HG02938 (cell line): Measurements from ENCODE around the gene FHOD1.

Experiments used
- ATAC-seq: cut with Tn5 transposase; IDR thresholded peaks from one replicate; pipeline ENCODE4 v1.9.1; 2021; ENCODE audit warnings: mild to moderate bottlenecking, moderate library complexity; ENCODE audit not compliant: unreplicated experiment

The FHOD1 gene

DNA sequence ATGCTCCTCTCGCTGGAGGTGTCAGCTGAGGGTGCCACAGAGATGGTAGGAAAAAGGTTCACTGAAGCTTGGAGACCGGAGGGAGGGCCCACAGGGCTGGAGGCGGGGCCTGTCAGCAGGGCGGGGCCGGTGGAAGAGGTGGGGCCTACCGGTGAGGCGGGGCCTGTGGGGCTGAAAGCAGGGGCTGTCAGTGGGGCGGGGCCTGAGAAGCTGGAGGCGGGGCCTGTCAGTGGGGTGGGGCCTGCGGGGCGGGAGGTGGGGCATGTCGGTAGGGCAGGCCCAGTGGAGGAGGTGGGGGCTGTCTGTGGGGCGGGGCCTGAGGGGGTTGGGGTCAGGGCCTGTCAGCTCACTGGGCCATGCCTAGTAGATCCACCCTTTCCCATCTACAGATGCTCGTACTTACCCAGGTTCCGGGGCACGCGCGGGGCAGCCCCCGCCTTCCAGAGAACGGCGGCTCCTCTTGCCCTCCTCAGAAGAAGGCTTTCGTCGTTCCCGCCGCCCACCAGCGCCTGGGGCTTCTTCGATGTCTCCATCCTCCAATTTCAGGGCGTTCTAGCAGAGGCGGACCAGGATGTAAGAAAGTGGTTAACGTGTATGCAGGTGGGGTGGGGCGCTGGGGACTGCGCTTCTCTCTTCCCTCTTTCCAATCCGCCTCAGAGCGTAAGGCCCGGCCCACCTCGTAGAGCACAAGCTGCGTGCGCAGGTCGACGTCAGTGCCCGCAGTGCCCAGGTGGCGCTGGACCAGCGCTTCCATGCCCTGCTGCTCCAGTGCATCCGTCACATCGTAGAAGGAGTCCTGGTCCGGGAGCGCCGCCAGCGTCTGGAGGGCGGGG, 10.5 kb downstream of the FHOD1 start:
- ATAC-seq: no peak

DNA sequence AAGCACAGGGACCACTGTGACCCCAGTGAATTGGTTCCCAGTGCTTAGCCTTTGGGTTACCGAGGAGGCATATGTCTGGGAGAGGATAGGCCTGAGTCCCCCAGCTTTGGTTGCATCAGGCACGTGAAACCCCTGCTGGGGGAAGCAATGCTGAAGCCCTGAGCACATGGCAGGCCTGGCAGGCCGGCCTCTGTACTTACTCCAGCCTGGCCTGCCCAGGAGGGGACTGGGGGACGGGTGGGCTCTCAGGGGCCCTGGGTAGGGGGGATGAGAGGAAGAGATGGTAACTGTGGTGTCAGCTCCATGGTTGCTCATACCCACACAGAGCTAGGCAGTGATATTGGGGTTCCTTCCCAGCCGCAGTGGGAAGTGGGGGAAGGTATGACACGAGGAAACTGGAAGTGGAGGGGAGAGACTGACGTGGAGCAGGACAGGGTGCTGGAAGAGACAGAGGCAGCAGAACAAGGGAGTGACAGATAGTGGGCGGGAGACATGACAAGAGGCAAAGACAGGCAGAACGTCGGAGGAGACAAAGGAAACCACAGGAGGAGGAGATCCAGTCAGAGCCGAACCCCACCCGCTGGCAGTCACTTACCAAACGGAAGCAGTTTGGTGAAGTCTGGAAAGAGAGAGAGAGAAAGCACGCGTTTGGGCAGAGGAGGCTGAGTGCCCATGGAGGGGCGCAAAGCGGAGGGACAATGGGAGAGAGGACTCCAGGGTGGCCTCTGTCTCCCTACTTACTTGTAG, 11.3 kb downstream of the FHOD1 start:
- no peak for ATAC-seq

DNA sequence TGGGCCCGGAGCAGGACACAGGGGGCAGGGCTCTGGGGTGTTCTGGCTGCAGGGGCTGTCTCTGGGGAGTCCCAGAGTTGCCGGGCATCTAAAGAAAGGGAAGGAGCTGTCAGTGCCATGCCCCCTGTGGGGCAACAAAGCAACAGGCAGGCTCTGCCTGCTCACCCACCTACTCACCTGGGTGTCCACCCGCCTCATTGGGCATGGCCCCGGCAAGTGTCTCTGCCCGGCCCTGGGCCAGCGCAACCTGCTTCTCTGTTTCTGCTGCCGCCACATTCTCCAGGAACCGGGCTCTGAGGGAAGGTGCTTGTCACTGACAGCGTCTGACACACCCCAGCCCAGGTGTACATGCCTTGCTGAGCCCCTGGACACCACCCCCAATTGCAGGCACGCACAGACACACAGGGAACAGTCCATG, 13.1 kb downstream of the FHOD1 start:
- ATAC-seq: no peak

DNA sequence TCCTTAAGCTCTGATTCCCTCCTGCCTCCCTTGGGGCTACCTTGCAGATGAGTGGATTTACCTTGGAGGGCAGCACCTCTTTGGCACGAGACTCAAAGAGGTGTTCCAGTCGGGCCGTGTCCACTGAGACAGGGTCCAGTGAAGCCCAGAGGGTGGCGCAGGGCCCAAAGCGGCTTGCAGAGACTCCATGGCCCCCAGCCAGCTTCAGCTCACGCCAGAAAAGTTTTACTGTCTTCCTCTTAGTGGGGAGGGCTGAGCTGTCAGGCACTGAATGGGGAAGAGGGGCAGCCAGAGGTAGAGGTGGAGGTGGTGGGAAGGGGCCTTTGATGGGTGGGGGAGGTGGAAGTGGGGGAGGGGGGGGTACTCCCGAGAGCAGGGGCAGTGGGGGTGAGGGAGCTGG, 13.7 kb downstream of the FHOD1 start:
- no peak for ATAC-seq

DNA sequence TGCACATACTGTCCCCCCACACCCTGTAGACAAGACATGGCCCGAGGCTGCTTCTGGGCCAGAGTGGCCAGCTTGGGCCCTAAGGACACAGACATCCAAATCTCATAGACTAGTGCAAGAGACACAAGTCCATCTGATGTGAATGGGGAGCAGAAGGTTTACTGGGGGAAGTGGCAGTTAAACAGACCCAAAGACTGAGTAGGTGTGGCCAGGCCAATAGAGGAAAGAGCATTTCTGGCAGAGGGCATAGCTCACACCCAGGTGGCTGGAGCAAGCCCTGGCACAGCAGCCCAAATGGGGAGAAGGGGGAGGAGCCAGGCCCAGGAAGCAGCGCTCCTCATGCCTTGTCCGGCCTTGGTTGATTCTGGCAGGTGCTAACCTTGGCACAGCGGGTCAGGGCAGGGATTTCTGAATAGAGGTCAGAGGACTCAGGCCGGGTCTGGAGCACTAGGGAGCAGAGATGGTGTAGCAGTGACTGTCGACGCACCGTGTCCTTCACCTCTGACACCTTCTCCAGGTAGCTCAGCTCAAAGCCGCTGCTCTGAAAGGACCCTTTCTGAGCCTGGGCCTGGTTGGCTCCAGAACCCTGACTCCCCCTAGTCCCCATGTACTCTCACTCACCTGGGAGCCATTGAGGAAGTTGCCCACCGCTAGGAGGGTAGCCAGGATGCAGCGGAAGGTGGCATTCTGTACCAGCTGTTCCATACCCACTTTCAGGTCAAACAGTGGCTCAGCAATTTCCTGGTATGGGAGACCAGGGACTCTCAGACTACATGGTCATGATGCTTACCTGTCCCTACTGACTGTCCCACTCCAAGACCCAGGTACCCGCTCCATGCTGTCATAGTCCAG, 16.2 kb downstream of the FHOD1 start:
- no peak for ATAC-seq

DNA sequence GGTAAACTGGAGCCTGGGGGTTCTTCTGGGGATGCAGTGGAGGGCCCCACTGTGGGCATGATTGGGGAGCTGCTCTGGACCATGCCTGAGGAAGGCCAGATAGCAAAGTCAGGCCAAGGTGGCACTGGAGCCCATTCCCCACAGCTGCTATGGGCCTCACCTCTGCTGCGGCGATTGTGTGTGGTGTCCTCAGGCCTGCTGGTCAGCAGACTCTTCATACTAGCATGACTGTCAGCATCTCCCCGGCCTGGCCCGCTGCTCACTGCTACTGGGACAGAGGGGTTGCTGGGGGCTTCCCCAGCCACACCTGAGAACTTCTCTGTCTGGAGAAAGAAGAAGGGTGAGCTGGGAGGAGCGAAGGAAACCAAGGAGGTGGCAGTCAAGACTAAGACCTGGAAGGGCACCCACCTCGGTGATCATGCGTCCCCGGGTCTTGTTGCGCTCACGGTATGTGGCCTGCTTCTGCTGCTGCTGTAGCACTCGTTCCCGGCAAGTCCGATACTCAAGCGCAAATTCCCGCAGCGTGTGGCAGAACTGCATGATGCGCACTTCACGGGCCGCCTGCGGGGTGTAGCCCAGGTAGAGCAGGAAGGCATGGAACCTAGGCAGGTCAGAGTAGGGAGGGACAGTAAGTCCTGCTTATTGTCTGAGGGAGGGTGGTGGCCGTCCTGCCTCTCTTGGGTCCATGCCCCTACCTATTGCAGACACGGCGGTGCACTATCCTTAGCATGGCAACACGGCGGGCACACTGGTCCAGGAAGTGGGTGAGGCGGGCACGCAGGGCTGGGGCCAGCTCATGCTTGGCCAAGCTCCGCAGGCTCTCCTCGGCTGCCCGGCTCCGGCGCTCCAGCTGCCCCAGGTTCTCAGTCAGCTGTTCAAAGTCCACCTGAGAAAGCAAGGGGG, 17.1 kb downstream of the FHOD1 start:
- no peak for ATAC-seq

DNA sequence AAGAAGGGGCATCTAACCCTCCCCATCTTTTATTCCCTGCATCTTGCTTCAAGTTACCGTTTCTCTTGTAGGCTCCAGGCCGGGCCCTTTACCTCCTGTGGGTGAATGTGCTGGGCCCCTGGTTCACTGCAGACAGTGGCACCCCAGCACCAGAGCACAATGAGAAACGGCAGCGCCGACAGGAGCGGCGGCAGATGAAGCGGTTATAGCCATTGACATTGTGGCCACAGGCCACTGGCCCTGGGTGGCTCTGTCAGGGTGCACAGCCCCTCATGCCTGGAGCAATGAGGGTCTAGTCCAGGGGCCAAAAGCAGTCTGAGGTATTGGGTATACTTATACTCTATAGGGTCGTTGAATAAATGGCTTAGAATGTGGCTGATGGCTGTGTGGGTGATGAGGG, 18.4 kb downstream of the FHOD1 start:
- ATAC-seq: no peak

DNA sequence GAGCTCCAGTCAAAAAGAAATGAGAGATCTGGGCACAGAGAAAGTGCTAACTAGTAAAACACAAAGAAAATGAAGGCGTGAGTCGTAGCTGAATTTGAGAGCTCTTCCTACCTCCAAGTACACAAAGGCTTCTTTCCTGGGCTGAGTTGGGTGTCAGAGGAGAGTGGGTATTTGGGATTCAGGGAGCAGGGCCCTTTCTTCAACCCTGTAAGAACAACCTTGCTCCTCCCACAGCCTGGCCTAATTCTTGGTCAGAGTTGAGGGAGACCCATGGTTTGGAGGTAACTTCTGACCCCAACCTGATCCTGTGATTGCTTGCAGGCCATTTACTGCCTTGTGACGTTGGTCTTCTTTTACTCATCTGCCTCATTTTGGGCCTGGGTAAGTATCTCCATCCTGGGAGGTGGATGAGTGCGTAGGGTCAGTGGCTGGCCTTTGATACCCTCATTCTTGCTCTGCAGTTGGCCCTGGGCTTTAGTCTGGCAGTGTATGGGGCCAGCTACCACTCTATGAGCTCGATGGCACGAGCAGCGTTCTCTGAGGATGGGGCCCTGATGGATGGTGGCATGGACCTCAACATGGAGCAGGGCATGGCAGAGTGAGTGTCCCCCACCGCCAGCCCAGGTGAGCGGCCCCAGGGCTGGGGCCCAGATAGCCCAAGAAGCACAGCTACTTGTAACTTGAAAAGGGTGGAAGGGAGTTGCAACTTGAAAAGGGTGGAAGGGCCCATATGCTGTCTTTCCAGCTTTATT, 19.1 kb downstream of the FHOD1 start:
- no peak for ATAC-seq

DNA sequence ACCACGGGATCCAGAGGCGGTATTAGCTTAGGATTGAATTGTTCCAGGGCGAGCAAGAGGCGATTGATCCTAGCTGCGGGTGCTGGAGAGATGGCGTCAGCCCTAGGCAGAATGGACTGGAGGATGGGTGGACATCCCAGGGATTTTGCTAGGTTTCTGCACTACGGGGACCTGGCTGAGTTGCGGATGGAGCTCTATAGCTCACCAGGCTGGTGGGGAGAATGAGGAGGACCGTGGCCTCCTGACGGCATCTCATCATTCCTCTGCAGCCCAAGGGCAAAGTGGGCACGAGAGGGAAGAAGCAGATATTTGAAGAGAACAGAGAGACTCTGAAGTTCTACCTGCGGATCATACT, 19.7 kb downstream of the FHOD1 start:
- ATAC-seq: no peak

DNA sequence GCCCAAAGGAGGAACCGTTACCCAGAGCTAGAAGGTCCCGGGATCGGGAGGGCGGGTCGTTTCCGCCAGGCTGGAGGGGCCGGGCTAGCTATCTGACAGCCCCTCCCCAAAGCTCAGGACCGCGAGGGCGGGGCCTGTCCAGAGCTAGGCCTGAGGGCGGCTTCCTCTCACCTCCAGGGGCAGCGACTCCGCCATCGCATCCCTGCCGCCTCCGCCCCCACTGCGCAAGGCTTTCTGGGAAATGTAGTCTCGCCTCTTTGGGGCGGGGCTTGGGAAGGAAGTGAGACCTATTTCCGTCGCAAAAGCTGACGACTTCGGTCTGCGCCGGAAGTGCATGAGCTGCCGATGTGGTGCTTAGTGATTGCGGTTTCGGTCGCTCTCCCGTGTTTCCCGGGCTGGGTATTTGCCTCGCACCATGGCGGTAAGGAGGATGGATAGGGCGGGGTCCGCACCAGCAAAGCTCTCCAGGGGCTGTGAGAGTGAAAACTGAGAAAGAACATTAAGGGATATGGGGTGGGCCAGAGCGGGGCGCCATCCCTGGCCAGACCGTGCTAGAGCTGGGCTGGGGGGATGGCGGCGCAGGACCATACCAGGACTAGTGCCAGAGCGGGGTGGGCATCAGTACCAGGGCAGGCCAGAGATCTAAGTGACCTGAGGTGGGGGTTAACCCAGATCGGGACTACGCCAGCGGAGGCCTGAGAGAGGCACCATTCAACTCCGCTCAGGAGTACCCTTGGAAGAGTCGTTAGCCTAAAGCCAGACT, 20.3 kb downstream of the FHOD1 start, which contains the start of gene TMEM208:
TSS of gene TMEM208 (plus strand) at position 327 of the 763 bp plus-strand sequence. CDS start at position 416, 89 bp downstream.
- peak; percentile 87 for ATAC-seq

DNA sequence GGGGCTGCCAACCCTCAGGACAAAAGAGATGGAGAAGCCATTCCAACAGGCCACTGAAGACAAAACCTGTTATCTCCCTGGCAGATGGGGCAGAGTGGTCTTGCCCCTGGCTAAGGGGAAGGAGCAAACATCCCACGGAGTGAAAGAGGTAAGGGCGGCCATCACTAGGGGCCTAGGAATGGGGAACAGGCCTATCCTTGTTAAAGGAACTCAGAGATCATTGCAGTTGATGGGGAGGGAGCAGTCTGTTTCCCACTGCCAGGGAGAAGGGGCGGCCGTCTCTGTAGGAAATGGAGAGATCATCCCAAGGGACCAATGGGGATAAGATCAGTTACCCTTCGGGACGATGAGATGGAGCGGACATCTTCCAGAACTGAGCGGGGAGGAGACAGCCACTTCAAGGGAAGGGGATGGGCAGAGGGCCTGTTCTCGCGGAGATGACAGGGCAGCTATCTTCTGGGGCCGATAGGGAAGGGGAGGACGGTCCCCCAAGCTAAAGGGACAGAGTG, 20.9 kb downstream of the FHOD1 start:
- no peak for ATAC-seq

DNA sequence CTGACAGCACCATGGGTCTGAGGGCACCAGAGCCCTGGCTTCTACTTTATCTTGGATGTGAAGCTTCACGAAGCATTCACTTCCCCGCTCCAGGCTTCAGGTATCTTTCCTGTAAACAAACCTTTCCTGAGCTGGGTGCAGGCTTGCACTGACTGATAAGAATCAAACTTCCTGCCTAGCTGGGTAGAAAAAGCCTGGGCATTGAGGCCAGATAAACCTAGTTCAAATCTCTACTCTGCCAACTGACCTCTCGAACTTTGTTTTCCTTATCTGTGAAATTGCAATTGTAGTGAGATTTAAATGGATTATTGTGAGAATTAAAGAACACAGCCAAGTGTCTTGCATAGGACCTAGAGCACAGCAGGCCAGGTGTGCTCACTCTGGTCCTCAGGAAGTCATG, 23.3 kb downstream of the FHOD1 start:
- ATAC-seq: no peak

DNA sequence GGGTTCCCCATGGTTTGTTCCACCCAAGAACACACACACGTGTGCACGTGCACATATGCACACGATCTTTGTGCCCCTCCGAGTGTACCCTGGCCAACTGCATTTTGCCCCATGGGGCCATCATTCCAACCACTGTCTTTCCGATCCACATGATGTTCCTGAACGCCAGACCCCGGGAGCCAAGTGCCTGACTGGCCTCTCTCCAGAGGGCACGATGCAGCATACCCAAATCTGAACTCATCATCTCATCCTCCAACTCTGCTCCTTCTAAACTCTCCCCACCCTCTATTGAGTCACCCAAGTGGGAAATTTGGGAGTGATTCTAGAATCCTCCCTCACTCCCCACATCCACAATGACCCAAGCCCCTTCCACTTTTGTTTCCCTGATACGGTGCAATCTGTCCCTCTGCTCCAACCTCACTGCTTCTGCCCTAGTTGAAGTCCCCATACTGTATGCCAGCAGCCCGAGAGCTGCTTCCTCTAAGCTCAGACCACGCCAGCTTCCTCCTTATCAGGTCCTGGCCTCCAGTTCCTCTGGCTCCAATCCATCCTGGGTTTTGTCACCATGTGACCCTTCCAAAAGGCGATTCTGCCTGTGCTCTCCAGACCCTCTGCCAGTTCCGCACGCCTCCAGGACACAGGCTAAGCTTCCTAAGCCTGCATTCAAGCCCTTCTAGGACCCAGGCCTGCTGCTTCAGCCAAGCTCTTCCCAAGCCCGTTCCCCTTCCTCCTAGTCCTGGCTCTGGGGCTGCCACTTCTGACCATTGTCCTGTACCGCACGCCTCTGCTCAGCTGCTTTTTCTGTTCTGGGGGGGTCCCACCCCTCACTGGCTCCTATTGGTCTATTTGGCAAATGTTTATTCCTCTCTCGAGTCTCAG, 30.4 kb downstream of the FHOD1 start:
- ATAC-seq: no peak

DNA sequence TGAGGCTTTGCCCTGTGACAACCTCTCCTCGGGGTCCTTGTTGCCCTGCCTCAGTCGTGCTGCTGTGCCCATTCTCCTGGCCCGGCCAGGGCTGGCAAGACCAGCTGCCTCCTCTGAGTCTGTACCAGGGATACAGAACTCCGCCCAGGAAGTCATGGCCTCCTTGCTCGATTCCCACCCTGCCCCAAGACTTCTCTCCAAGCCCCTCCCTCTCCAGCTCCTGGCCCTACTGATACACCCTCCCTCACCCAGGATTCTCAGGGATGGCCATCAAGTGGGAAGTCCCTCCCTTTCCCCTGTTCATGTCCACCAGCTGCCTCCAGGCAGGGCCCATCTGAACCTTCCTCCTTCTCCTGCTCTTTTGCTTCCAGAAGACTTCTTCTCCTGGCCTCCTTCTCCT, 31.6 kb downstream of the FHOD1 start:
- ATAC-seq: no peak

DNA sequence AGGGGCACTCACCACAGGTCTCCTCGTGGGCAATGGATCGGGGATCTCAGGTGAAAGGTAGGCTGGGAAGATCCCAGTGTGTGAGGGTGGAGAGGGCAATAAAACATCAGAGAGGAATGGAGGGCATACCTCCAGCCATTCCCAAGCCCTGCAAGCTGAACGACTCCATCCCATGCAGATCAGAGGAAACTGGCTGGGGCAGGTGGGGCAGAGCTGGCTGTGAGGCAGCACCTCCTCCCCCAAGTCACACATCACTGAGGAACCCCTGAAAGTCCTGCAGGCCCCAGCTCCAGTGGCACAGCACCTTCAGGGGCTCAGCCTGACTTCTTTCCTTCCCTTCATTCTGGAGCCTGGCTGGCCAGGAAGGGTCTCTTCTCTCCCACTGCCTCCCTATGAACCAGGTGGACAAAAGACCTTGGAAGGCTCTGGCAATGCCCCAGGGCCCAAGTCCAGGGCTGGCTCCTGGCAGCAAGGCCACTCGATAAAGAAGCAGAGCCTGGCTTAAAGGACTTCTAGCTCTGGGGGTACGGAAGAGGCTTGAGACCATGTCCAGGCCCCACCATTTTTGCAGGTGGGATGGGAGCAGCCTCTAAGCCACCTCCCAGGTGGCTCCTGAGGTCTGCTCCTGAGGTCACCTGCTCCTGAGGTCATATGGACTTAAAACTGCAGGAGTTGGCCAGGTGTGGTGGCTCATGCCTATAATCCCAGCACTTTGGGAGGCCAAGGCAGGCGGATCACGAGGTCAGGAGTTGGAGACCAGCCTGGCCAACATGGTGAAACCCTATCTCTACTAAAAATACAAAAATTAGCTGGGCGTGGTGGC, 33.9 kb downstream of the FHOD1 start:
- no peak for ATAC-seq

DNA sequence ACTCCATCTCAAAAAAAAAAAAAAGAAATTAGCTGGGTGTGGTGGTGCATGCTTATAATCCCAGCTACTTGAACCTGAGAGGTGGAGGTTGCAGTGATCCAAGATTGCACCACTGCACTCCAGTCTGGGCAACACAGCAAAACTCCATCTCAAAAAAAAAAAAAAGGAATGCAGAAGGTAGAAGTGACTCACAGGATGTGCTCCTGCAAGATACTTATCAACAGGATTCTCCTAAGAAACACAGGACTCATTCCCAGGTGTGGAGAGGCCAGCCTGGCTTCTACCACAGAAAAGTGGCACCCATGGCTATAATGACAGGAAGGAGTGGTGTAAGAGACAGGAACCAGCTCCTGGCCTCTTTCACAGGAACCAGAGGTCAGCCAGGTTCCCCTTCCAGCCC, 34.5 kb downstream of the FHOD1 start:
- no peak for ATAC-seq

DNA sequence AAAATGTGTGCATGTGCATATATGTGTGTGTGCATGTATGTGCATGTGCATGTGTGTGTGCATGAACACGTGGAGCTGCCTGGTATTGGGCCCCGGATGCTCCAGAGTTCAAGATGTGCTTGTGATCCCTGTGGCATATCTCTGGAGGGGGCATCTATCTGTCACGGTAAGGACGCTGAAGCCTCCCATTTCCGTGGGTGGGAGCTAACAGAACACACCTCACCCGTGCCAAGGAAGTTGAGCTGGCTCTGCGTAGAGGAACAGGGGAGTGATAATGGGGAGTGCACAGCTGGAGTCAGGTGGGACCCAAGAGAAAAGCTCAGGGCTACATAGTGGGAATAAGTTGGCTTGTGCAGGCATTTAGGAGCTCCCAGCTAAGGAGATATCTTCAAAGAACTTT, 35.6 kb downstream of the FHOD1 start:
- ATAC-seq: no peak
